ENCODE data around the gene SOCS3. TPM values are rescaled to one million over a fixed set of nuclear protein-coding genes. Genes with fewer than 3 reads are reported as not detected.

The SOCS3 gene
- total and polyA plus RNA-seq, 10 of the 15 experiments (the other 5 are each of a cell fraction or from before 2014, with no cell fraction given), result 0.05 to 3.9 (median 1.0) TPM

DNA sequence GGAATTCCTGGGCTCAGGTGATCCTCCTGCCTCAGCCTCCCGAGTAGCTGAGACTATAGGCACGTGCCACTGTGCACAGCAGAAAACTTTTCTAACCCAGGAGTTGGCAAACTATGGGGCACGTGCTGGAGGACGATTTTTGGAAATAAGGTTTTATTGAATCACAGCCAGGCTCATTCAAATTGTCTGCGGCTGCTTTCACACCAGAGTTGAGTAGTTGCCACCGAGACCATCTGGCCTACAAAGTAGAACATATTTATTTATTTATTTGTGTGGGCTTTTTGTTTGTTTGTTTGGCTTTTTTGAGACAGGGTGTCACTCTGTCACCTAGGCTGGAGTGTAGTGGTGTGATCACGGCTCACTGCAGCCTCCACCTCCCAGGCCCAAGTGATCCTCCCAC, 11.2 kb upstream of the SOCS3 start:
- H3K9ac ChIP-seq (ENCODE audit: control insufficient read depth, insufficient read depth, low read length), result no peak overlapping the region
- RAD21 ChIA-PET (ENCODE audit: unreplicated experiment), result no interaction called here
- H3K4me2 ChIP-seq (ENCODE audit: control insufficient read depth, insufficient read depth), result no peak overlapping the region
- no peak overlapping the region for H3K27ac ChIP-seq (ENCODE audit: control insufficient read depth, insufficient read depth)
- in situ Hi-C loops (cut with MboI), result no loop called here
- H3K36me3 ChIP-seq (ENCODE audit: control insufficient read depth in 2 of 2, insufficient read depth in 2 of 2, low read length in 1 of 2), result no peaks in the 10 kb centered on the region
- H3K27me3 ChIP-seq (replicated peaks in 1 of 2; ENCODE audit: control insufficient read depth in 2 of 2, insufficient read depth in 2 of 2, low read length in 1 of 2), result no peaks in the 10 kb centered on the region
- POLR2A ChIA-PET, result no interaction called here
- SMC1A ChIA-PET (ENCODE audit: uncharacterized antibody, unreplicated experiment), result no interaction called here
- DNase-seq (ENCODE audit: low read depth, low spot score) (no peak), ATAC-seq (no peak), FAIRE-seq (no peak)
- BruUV-seq (replicated peaks), result no TSS peak
- TF ChIP-seq MEF2B (IDR thresholded peaks at IDR 0.05; ENCODE audit: partially characterized antibody, poor library complexity, severe bottlenecking) (no peak), CHD4 (IDR thresholded peaks at IDR 0.05) (no peak), POLR2A (IDR thresholded peaks at IDR 0.05; ENCODE audit: low read depth, low read length) (no peak), RBBP5 (conservative IDR thresholded peaks at IDR 0.05) (no peak), KDM1A (IDR thresholded peaks at IDR 0.05; ENCODE audit: borderline replicate concordance) (no peak), RAD51 (IDR thresholded peaks at IDR 0.05) (no peak), HDAC2 (IDR thresholded peaks at IDR 0.05) (no peak), JUND (IDR thresholded peaks at IDR 0.05; ENCODE audit: low read depth, low read length) (no peak), ZSCAN29 (IDR thresholded peaks at IDR 0.05) (no peak)
- TF ChIP-seq, protein P1, sequence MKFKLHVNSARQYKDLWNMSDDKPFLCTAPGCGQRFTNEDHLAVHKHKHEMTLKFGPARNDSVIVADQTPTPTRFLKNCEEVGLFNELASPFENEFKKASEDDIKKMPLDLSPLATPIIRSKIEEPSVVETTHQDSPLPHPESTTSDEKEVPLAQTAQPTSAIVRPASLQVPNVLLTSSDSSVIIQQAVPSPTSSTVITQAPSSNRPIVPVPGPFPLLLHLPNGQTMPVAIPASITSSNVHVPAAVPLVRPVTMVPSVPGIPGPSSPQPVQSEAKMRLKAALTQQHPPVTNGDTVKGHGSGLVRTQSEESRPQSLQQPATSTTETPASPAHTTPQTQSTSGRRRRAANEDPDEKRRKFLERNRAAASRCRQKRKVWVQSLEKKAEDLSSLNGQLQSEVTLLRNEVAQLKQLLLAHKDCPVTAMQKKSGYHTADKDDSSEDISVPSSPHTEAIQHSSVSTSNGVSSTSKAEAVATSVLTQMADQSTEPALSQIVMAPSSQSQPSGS (IDR thresholded peaks at IDR 0.05; ENCODE audit: low read length), result no peak
- TF ChIP-seq, protein P2, sequence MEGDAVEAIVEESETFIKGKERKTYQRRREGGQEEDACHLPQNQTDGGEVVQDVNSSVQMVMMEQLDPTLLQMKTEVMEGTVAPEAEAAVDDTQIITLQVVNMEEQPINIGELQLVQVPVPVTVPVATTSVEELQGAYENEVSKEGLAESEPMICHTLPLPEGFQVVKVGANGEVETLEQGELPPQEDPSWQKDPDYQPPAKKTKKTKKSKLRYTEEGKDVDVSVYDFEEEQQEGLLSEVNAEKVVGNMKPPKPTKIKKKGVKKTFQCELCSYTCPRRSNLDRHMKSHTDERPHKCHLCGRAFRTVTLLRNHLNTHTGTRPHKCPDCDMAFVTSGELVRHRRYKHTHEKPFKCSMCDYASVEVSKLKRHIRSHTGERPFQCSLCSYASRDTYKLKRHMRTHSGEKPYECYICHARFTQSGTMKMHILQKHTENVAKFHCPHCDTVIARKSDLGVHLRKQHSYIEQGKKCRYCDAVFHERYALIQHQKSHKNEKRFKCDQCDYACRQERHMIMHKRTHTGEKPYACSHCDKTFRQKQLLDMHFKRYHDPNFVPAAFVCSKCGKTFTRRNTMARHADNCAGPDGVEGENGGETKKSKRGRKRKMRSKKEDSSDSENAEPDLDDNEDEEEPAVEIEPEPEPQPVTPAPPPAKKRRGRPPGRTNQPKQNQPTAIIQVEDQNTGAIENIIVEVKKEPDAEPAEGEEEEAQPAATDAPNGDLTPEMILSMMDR (IDR thresholded peaks at IDR 0.05 in 2 of 3, conservative IDR thresholded peaks at IDR 0.05 in 1 of 3; ENCODE audit: control insufficient read depth in 2 of 3, extremely low read depth in 1 of 3, insufficient read depth in 1 of 3, low read depth in 3 of 3, low read length in 3 of 3), result no peak
- TF ChIP-seq, protein P3, sequence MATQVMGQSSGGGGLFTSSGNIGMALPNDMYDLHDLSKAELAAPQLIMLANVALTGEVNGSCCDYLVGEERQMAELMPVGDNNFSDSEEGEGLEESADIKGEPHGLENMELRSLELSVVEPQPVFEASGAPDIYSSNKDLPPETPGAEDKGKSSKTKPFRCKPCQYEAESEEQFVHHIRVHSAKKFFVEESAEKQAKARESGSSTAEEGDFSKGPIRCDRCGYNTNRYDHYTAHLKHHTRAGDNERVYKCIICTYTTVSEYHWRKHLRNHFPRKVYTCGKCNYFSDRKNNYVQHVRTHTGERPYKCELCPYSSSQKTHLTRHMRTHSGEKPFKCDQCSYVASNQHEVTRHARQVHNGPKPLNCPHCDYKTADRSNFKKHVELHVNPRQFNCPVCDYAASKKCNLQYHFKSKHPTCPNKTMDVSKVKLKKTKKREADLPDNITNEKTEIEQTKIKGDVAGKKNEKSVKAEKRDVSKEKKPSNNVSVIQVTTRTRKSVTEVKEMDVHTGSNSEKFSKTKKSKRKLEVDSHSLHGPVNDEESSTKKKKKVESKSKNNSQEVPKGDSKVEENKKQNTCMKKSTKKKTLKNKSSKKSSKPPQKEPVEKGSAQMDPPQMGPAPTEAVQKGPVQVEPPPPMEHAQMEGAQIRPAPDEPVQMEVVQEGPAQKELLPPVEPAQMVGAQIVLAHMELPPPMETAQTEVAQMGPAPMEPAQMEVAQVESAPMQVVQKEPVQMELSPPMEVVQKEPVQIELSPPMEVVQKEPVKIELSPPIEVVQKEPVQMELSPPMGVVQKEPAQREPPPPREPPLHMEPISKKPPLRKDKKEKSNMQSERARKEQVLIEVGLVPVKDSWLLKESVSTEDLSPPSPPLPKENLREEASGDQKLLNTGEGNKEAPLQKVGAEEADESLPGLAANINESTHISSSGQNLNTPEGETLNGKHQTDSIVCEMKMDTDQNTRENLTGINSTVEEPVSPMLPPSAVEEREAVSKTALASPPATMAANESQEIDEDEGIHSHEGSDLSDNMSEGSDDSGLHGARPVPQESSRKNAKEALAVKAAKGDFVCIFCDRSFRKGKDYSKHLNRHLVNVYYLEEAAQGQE (IDR thresholded peaks at IDR 0.05; ENCODE audit: low read depth, low read length), result no peak
- TF ChIP-seq, protein P4, sequence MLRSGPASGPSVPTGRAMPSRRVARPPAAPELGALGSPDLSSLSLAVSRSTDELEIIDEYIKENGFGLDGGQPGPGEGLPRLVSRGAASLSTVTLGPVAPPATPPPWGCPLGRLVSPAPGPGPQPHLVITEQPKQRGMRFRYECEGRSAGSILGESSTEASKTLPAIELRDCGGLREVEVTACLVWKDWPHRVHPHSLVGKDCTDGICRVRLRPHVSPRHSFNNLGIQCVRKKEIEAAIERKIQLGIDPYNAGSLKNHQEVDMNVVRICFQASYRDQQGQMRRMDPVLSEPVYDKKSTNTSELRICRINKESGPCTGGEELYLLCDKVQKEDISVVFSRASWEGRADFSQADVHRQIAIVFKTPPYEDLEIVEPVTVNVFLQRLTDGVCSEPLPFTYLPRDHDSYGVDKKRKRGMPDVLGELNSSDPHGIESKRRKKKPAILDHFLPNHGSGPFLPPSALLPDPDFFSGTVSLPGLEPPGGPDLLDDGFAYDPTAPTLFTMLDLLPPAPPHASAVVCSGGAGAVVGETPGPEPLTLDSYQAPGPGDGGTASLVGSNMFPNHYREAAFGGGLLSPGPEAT (IDR thresholded peaks at IDR 0.05; ENCODE audit: low read depth), result no peak
- TF ChIP-seq, protein P5, sequence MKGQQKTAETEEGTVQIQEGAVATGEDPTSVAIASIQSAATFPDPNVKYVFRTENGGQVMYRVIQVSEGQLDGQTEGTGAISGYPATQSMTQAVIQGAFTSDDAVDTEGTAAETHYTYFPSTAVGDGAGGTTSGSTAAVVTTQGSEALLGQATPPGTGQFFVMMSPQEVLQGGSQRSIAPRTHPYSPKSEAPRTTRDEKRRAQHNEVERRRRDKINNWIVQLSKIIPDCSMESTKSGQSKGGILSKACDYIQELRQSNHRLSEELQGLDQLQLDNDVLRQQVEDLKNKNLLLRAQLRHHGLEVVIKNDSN (IDR thresholded peaks at IDR 0.05; ENCODE audit: borderline replicate concordance, extremely low read length, insufficient read depth, low read depth, low read length), result no peak
- CTCF ChIA-PET, result no interaction called here
- no peak overlapping the region for H2AFZ ChIP-seq (ENCODE audit: control insufficient read depth, low read depth, low read length)
- intact Hi-C loops (cut with micrococcal nuclease; ENCODE audit: unreplicated experiment), result no loop called here
- H3K79me2 ChIP-seq (ENCODE audit: control insufficient read depth, insufficient read depth, low read length), result no peaks in the 10 kb centered on the region
- H3K4me1 ChIP-seq (ENCODE audit: control insufficient read depth, insufficient read depth, low read length), result peaks cover 10% of the 10 kb centered on the region
- H4K20me1 ChIP-seq (ENCODE audit: control insufficient read depth, insufficient read depth), result no peaks in the 10 kb centered on the region
- 57% methylated on average over 7 of the region's 7 CpGs for WGBS (ENCODE audit: insufficient coverage, insufficient replicate concordance, low lambda C conversion rate, missing lambda C conversion rate)
- no peak overlapping the region for H3K4me3 ChIP-seq
- H3K9me3 ChIP-seq (replicated peaks; ENCODE audit: control insufficient read depth, insufficient read depth, low read length), result no peaks in the 10 kb centered on the region
